Osteoblast (primary cell): ENCODE data around the gene TRIM21. TPM values are rescaled to one million over a fixed set of nuclear protein-coding genes. Genes with fewer than 3 reads are reported as not detected.
"Not testable (repeated sequence)": the region's sequence is repeated elsewhere in the genome, so short reads cannot be mapped to it uniquely, and the experiment has no call there.

Experiments used
- DNase-seq: peaks from one replicate; pipeline ENCODE4 v3.0.0; 2011; ENCODE audit warnings: low spot score, mixed read lengths; ENCODE audit not compliant: insufficient read length; ENCODE audit errors: missing footprints
- H2AFZ ChIP-seq: 2 replicates; pipeline ENCODE4 v1.6.0; 2011; ENCODE audit warnings: mild to moderate bottlenecking, low read length
- H3K27ac ChIP-seq: 2 replicates; pipeline ENCODE4 v1.5.1; 2011; ENCODE audit warnings: mild to moderate bottlenecking, low read depth, low read length, moderate library complexity
- H3K27me3 ChIP-seq: 2 replicates; pipeline ENCODE4 v1.6.0; 2012; ENCODE audit warnings: mild to moderate bottlenecking, control low read depth, inconsistent platforms, low read length, moderate library complexity; ENCODE audit not compliant: insufficient read depth
- H3K36me3 ChIP-seq: 2 replicates; pipeline ENCODE4 v1.5.1; 2011; ENCODE audit warnings: mild to moderate bottlenecking, low read length, control low read depth, moderate library complexity; ENCODE audit not compliant: insufficient read depth
- H3K4me1 ChIP-seq: 2 replicates; pipeline ENCODE4 v1.5.1; 2011; ENCODE audit warnings: mild to moderate bottlenecking, low read length, control low read depth, moderate library complexity; ENCODE audit not compliant: insufficient read depth
- H3K4me2 ChIP-seq: 2 replicates; pipeline ENCODE4 v1.6.0; 2011; ENCODE audit warnings: mild to moderate bottlenecking, low read length; ENCODE audit not compliant: insufficient read depth
- H3K4me3 ChIP-seq: fragments of 200-600 bp; sonication (generic); 3 replicates; pipeline ENCODE4 v1.5.1; 2012; ENCODE audit warnings: mild to moderate bottlenecking, low read length, inconsistent platforms; ENCODE audit not compliant: insufficient read depth
- H3K79me2 ChIP-seq: 2 replicates; pipeline ENCODE4 v1.6.0; 2012; ENCODE audit warnings: mild to moderate bottlenecking, low read length, control low read depth, inconsistent platforms; ENCODE audit not compliant: insufficient read depth
- H3K9me3 ChIP-seq: 2 replicates; pipeline ENCODE4 v1.5.1; 2011; ENCODE audit warnings: low read depth, low read length, control low read depth
- H4K20me1 ChIP-seq: 2 replicates; pipeline ENCODE4 v1.6.0; 2012; ENCODE audit warnings: mild to moderate bottlenecking, low read length, control low read depth; ENCODE audit not compliant: insufficient read depth
- CTCF ChIP-seq: IDR thresholded peaks from 2 replicates; pipeline ENCODE4 v1.5.1; 2011; ENCODE audit warnings: mild to moderate bottlenecking, low read depth, low read length, moderate library complexity; ENCODE audit errors: extremely low read depth
- total RNA-seq: library from RNA; depleted of rRNA; stranded (reverse); fragments of >200 nt; gene quantifications from 2 replicates; pipeline ENCODE4 v1.2.3, GENCODE V29; 2012

TRIM21 gene
- total RNA-seq, 1 donor: 15.9 TPM

DNA sequence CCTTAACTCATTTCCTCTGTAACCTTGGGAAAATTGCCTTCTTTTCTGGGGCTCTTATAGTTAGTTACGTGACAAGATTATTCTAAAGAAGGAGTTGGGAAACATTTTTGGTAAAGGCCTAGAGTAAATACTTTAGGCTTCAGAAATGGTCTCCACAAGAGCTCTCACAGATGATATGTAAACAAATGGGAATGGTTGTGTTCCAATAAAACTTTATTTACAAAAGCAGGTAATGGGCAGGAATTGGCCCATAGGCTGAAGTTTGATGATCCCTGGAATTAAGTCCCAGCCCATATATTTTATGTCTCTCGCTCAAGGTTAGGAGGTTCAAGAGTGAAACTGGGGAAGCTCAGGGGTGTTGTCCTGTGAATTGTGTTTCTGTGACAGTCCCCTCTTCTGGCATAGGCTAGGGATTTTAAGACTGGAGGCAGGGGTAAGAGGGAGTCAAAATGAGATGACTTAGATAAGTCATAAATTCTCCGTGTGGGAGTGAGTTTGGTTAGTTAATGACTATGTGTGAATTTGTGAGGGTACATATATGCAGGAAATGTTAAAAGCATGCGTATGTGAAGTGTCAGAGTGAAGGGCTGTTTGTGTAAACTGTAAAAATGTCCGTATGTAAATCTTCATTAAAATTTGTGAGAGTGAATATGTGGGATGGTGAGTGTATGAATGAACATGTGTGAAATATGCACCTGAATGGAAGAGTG is 17.9 kb downstream of the TRIM21 start:
- Histone ChIP-seq H3K27ac (no peak overlapping the region), H3K4me2 (no peak overlapping the region), H3K4me3 (no peak overlapping the region), H3K9me3 (no peaks in the 10 kb centered on the region), H3K4me1 (no peaks in the 10 kb centered on the region), H3K79me2 (no peaks in the 10 kb centered on the region), H4K20me1 (no peaks in the 10 kb centered on the region), H3K36me3 (no peaks in the 10 kb centered on the region), H2AFZ (no peak overlapping the region), H3K27me3 (no peaks in the 10 kb centered on the region)
- no peak for TF ChIP-seq CTCF
- DNase-seq: no peak

- Histone ChIP-seq H4K20me1 (no peaks in the 10 kb centered on the region), H3K27me3 (no peaks in the 10 kb centered on the region), H3K4me1 (no peaks in the 10 kb centered on the region), H3K4me2 (no peak overlapping the region), H3K9me3 (no peaks in the 10 kb centered on the region), H2AFZ (no peak overlapping the region), H3K36me3 (no peaks in the 10 kb centered on the region), H3K4me3 (no peak overlapping the region), H3K79me2 (no peaks in the 10 kb centered on the region), H3K27ac (no peak overlapping the region)
- no peak for DNase-seq
- no peak for TF ChIP-seq CTCF
Measured at GRCh38 chr11:4370166-4370565, 23.3 kb downstream of the TRIM21 start.

GRCh38 chr11:4368286-4368685 is 25.2 kb downstream of the TRIM21 start, which contains the start of gene OR52B4:
OR52B4 (minus strand) TSS chr11:4368386; CDS start chr11:4368295, 91 bp downstream.
- no peak within 1 kb of the TSS for H3K4me3 ChIP-seq
- no peaks in the 10 kb centered on the region for H3K27me3 ChIP-seq
- no peaks in the 10 kb centered on the region for H3K79me2 ChIP-seq
- no peaks in the 10 kb centered on the region for H3K9me3 ChIP-seq
- no peaks in the 10 kb centered on the region for H3K36me3 ChIP-seq
- H2AFZ ChIP-seq: no peak within 1 kb of the TSS
- H3K4me1 ChIP-seq: no peaks in the 10 kb centered on the region
- no peaks in the 10 kb centered on the region for H4K20me1 ChIP-seq
- no peak for TF ChIP-seq CTCF
- no peak within 1 kb of the TSS for H3K4me2 ChIP-seq
- no peak within 1 kb of the TSS for H3K27ac ChIP-seq
- no peak for DNase-seq

- not testable (repeated sequence) for H3K9me3 ChIP-seq, H2AFZ ChIP-seq, DNase-seq, H3K36me3 ChIP-seq, H3K4me1 ChIP-seq, H4K20me1 ChIP-seq, H3K27me3 ChIP-seq, H3K4me3 ChIP-seq, H3K4me2 ChIP-seq, H3K27ac ChIP-seq, H3K79me2 ChIP-seq
Measured at GRCh38 chr11:4348142-4348541, 45.4 kb downstream of the TRIM21 start.

- not testable (repeated sequence) for H3K9me3 ChIP-seq, H3K4me3 ChIP-seq, H3K27me3 ChIP-seq, H3K79me2 ChIP-seq, H3K4me1 ChIP-seq, H2AFZ ChIP-seq, H3K36me3 ChIP-seq, DNase-seq, H4K20me1 ChIP-seq, H3K27ac ChIP-seq, H3K4me2 ChIP-seq
Measured at GRCh38 chr11:4345366-4345765, 48.1 kb downstream of the TRIM21 start.
